ENCODE data around the gene METTL8. TPM values are rescaled to one million over a fixed set of nuclear protein-coding genes. Genes with fewer than 3 reads are reported as not detected.

METTL8 gene
- total and polyA plus RNA-seq, 2 of the 13 experiments (the other 11 are each of a cell fraction or from before 2014, with no cell fraction given): 18.6 to 68.2 TPM

GRCh38 chr2:171433763-171434012, at the start of gene METTL8 (continued):
- TF ChIP-seq, protein P1, sequence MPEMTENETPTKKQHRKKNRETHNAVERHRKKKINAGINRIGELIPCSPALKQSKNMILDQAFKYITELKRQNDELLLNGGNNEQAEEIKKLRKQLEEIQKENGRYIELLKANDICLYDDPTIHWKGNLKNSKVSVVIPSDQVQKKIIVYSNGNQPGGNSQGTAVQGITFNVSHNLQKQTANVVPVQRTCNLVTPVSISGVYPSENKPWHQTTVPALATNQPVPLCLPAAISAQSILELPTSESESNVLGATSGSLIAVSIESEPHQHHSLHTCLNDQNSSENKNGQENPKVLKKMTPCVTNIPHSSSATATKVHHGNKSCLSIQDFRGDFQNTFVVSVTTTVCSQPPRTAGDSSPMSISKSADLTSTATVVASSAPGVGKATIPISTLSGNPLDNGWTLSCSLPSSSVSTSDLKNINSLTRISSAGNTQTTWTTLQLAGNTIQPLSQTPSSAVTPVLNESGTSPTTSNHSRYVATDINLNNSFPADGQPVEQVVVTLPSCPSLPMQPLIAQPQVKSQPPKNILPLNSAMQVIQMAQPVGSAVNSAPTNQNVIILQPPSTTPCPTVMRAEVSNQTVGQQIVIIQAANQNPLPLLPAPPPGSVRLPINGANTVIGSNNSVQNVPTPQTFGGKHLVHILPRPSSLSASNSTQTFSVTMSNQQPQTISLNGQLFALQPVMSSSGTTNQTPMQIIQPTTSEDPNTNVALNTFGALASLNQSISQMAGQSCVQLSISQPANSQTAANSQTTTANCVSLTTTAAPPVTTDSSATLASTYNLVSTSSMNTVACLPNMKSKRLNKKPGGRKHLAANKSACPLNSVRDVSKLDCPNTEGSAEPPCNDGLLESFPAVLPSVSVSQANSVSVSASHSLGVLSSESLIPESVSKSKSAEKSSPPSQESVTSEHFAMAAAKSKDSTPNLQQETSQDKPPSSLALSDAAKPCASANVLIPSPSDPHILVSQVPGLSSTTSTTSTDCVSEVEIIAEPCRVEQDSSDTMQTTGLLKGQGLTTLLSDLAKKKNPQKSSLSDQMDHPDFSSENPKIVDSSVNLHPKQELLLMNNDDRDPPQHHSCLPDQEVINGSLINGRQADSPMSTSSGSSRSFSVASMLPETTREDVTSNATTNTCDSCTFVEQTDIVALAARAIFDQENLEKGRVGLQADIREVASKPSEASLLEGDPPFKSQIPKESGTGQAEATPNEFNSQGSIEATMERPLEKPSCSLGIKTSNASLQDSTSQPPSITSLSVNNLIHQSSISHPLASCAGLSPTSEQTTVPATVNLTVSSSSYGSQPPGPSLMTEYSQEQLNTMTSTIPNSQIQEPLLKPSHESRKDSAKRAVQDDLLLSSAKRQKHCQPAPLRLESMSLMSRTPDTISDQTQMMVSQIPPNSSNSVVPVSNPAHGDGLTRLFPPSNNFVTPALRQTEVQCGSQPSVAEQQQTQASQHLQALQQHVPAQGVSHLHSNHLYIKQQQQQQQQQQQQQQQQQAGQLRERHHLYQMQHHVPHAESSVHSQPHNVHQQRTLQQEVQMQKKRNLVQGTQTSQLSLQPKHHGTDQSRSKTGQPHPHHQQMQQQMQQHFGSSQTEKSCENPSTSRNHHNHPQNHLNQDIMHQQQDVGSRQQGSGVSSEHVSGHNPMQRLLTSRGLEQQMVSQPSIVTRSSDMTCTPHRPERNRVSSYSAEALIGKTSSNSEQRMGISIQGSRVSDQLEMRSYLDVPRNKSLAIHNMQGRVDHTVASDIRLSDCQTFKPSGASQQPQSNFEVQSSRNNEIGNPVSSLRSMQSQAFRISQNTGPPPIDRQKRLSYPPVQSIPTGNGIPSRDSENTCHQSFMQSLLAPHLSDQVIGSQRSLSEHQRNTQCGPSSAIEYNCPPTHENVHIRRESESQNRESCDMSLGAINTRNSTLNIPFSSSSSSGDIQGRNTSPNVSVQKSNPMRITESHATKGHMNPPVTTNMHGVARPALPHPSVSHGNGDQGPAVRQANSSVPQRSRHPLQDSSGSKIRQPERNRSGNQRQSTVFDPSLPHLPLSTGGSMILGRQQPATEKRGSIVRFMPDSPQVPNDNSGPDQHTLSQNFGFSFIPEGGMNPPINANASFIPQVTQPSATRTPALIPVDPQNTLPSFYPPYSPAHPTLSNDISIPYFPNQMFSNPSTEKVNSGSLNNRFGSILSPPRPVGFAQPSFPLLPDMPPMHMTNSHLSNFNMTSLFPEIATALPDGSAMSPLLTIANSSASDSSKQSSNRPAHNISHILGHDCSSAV (CRISPR knock-in tag; IDR thresholded peaks at IDR 0.05; ENCODE audit: borderline replicate concordance): peak; percentile 73; the same call in 1 of the 2 replicates
- no peak for TF ChIP-seq JDP2 (CRISPR knock-in tag; IDR thresholded peaks at IDR 0.05; ENCODE audit: borderline replicate concordance)
- peak; percentile 88; the same call in 1 of the 2 replicates for TF ChIP-seq TAF1 (CRISPR knock-in tag; IDR thresholded peaks at IDR 0.05)
- peak; percentile 96 for TF ChIP-seq CTCF (CRISPR knock-in tag; IDR thresholded peaks at IDR 0.05)
- no peak for TF ChIP-seq ZFP37 (CRISPR knock-in tag; IDR thresholded peaks at IDR 0.05; ENCODE audit: borderline replicate concordance)
- TF ChIP-seq PAF1 (CRISPR knock-in tag; IDR thresholded peaks at IDR 0.05): no peak
- TF ChIP-seq ZNF326 (CRISPR knock-in tag; IDR thresholded peaks at IDR 0.05; ENCODE audit: borderline replicate concordance): peak; percentile 82; the same call in 1 of the 2 replicates
- 0 out of 2 replicates have a peak, but pooled peaks have one; percentile 6 for TF ChIP-seq ZNF780A (CRISPR knock-in tag; IDR thresholded peaks at IDR 0.05)
- TF ChIP-seq HDAC2 (CRISPR knock-in tag; IDR thresholded peaks at IDR 0.05): peak; percentile 87
- TF ChIP-seq ZBTB43 (CRISPR knock-in tag; conservative IDR thresholded peaks at IDR 0.05): 0 out of 2 replicates have a peak, but pooled peaks have one; percentile 78
- no peak; the same call in 1 of the 2 replicates for TF ChIP-seq ZC3H4 (CRISPR knock-in tag; IDR thresholded peaks at IDR 0.05; ENCODE audit: borderline replicate concordance)
- TF ChIP-seq NFIB (CRISPR knock-in tag; IDR thresholded peaks at IDR 0.05; ENCODE audit: borderline replicate concordance): no peak
- 0 out of 2 replicates have a peak, but pooled peaks have one; percentile 2 for TF ChIP-seq ZFP36L1 (CRISPR knock-in tag; IDR thresholded peaks at IDR 0.05)
- no peak for TF ChIP-seq ZNF296 (CRISPR knock-in tag; conservative IDR thresholded peaks at IDR 0.05)
- TF ChIP-seq SUZ12 (IDR thresholded peaks at IDR 0.05; ENCODE audit: low read depth, low read length): no peak
- TF ChIP-seq, protein P2, sequence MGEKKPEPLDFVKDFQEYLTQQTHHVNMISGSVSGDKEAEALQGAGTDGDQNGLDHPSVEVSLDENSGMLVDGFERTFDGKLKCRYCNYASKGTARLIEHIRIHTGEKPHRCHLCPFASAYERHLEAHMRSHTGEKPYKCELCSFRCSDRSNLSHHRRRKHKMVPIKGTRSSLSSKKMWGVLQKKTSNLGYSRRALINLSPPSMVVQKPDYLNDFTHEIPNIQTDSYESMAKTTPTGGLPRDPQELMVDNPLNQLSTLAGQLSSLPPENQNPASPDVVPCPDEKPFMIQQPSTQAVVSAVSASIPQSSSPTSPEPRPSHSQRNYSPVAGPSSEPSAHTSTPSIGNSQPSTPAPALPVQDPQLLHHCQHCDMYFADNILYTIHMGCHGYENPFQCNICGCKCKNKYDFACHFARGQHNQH (CRISPR knock-in tag; IDR thresholded peaks at IDR 0.05): peak; percentile 77; the same call in 1 of the 2 replicates
- TF ChIP-seq KAT8 (CRISPR knock-in tag; IDR thresholded peaks at IDR 0.05): no peak

Measured in HepG2 (cell line).